Mesothelial cell of epicardium (in vitro differentiated cells): ENCODE measurements around the gene USP36. TPM values are rescaled to one million over a fixed set of nuclear protein-coding genes. Genes with fewer than 3 reads are reported as not detected.

Experiments used
- DNase-seq, 2 experiments: peaks; one replicate each; pipeline ENCODE4 v3.0.0; 2021; ENCODE audit warnings: low spot score in 2 of 2; ENCODE audit not compliant: unreplicated experiment in 2 of 2
- H3K27ac Mint-ChIP-seq: 2 replicates; pipeline ENCODE4 v1.8.0; 2021; ENCODE audit warnings: mixed read lengths
- H3K27me3 Mint-ChIP-seq: 2 replicates; pipeline ENCODE4 v1.8.0; 2021; ENCODE audit warnings: low read depth, mixed read lengths
- H3K36me3 Mint-ChIP-seq: 2 replicates; pipeline ENCODE4 v1.8.0; 2021; ENCODE audit warnings: mixed read lengths
- H3K4me1 Mint-ChIP-seq: 2 replicates; pipeline ENCODE4 v1.8.0; 2021; ENCODE audit warnings: mixed read lengths
- H3K4me3 Mint-ChIP-seq: 2 replicates; pipeline ENCODE4 v1.8.0; 2021; ENCODE audit warnings: mild to moderate bottlenecking, moderate library complexity, mixed read lengths
- H3K9me3 Mint-ChIP-seq: 2 replicates; pipeline ENCODE4 v1.8.0; 2021; ENCODE audit warnings: mixed read lengths
- CTCF ChIP-seq: fragments of 200-600 bp; sonication (generic); IDR thresholded peaks from one replicate; pipeline ENCODE4 v1.5.0; 2021; ENCODE audit warnings: antibody characterized with exemption; ENCODE audit not compliant: unreplicated experiment
- total RNA-seq: library from RNA; stranded (reverse); gene quantifications from 3 replicates; pipeline ENCODE4 v1.2.1, GENCODE V29; 2021

USP36 gene
- total RNA-seq, 1 donor from 2014 or later, result 62.0 TPM

GRCh38 chr17:78847052-78847451 is 6.4 kb upstream of the USP36 start:
- H3K9me3 Mint-ChIP-seq, result no peaks in the 10 kb centered on the region
- H3K27me3 Mint-ChIP-seq, result no peaks in the 10 kb centered on the region
- no peaks in the 10 kb centered on the region for H3K36me3 Mint-ChIP-seq
- H3K4me3 Mint-ChIP-seq, result no peak overlapping the region
- no peaks in the 10 kb centered on the region for H3K4me1 Mint-ChIP-seq
- no peak overlapping the region for H3K27ac Mint-ChIP-seq
- TF ChIP-seq CTCF, result no peak
- DNase-seq, result no peak

- peaks cover 8% of the 10 kb centered on the region for H3K4me1 Mint-ChIP-seq
- no peak for TF ChIP-seq CTCF
- no peak for DNase-seq
- no peak overlapping the region for H3K27ac Mint-ChIP-seq
- no peaks in the 10 kb centered on the region for H3K9me3 Mint-ChIP-seq
- no peaks in the 10 kb centered on the region for H3K36me3 Mint-ChIP-seq
- H3K4me3 Mint-ChIP-seq, result no peak overlapping the region
- H3K27me3 Mint-ChIP-seq, result no peaks in the 10 kb centered on the region
Measured at GRCh38 chr17:78844301-78845005, 3.8 kb upstream of the USP36 start.

GRCh38 chr17:78842881-78843565 is 2.4 kb upstream of the USP36 start:
- no peak overlapping the region for H3K27ac Mint-ChIP-seq
- no peaks in the 10 kb centered on the region for H3K36me3 Mint-ChIP-seq
- no peak for TF ChIP-seq CTCF
- DNase-seq, result no peak
- peak overlapping the region; percentile 28 for H3K4me3 Mint-ChIP-seq
- H3K9me3 Mint-ChIP-seq, result no peaks in the 10 kb centered on the region
- no peaks in the 10 kb centered on the region for H3K27me3 Mint-ChIP-seq
- peaks cover 20% of the 10 kb centered on the region for H3K4me1 Mint-ChIP-seq

GRCh38 chr17:78840530-78840779 is 159 bp downstream of the USP36 start:
- no peak for TF ChIP-seq CTCF
- no peak for DNase-seq
- H3K27ac Mint-ChIP-seq, result peak overlapping the region; percentile 98
- no peaks in the 10 kb centered on the region for H3K9me3 Mint-ChIP-seq
- peak overlapping the region; percentile 77 for H3K4me3 Mint-ChIP-seq
- H3K27me3 Mint-ChIP-seq, result no peaks in the 10 kb centered on the region
- peaks cover 14% of the 10 kb centered on the region for H3K36me3 Mint-ChIP-seq
- peaks cover 20% of the 10 kb centered on the region for H3K4me1 Mint-ChIP-seq

- Mint-ChIP-seq H3K36me3 (peaks cover 18% of the 10 kb centered on the region), H3K27ac (peak overlapping the region; percentile 95), H3K4me1 (peaks cover 20% of the 10 kb centered on the region), H3K9me3 (no peaks in the 10 kb centered on the region), H3K4me3 (peak overlapping the region; percentile 77), H3K27me3 (no peaks in the 10 kb centered on the region)
- no peak for DNase-seq
- no peak for TF ChIP-seq CTCF
Measured at GRCh38 chr17:78839762-78840529, 668 bp downstream of the USP36 start.
